Thyroid gland (tissue), 4 donors: ENCODE measurements around the gene NPFFR1. TPM values are rescaled to one million over a fixed set of nuclear protein-coding genes. Genes with fewer than 3 reads are reported as not detected.

ENCODE experiments used
- DNase-seq, 2 donors: peaks; one replicate each; pipeline ENCODE4 v3.0.0-alpha.2; 2019
- H3K27ac ChIP-seq, 3 donors: fragments of 200-600 bp; sonication (generic); 1 replicate in 2 of 3; 2 replicates in 1 of 3; pipeline ENCODE4 v1.5.1; 2016 to 2019; ENCODE audit warnings: mild to moderate bottlenecking in 1 of 3, moderate library complexity in 1 of 3
- H3K27me3 ChIP-seq: fragments of 200-600 bp; sonication (generic); one replicate; pipeline ENCODE4 v1.5.1; 2019
- H3K36me3 ChIP-seq, 2 donors: fragments of 200-600 bp; sonication (generic); one replicate each; pipeline ENCODE4 v1.5.1; 2016 to 2019
- H3K4me1 ChIP-seq, 2 donors: fragments of 200-600 bp; sonication (generic); one replicate each; pipeline ENCODE4 v1.5.1; 2017 to 2019
- H3K4me3 ChIP-seq, 3 donors: fragments of 200-600 bp; sonication (generic); replicated peaks in 1 of 3; 1 replicate in 2 of 3; 2 replicates in 1 of 3; pipeline ENCODE4 v1.5.1; 2016; ENCODE audit warnings: mild to moderate bottlenecking in 1 of 3
- H3K9me3 ChIP-seq: fragments of 200-600 bp; sonication (generic); one replicate; pipeline ENCODE4 v1.5.1; 2017
- CTCF ChIP-seq, 6 experiments: fragments of 200-600 bp in 3 of 6; fragments of 450-650 bp in 3 of 6; sonication (generic) in 3 of 6; IDR thresholded peaks; one replicate each; pipeline ENCODE4 v1.5.1; 2016 to 2019; ENCODE audit warnings: antibody characterized with exemption in 6 of 6, mild to moderate bottlenecking in 2 of 6, inconsistent platforms in 1 of 6, moderate library complexity in 1 of 6
- POLR2A ChIP-seq, 2 donors: fragments of 450-650 bp; IDR thresholded peaks; one replicate each; pipeline ENCODE4 v1.6.1; 2017; ENCODE audit warnings: antibody characterized with exemption in 2 of 2, mild to moderate bottlenecking in 2 of 2, moderate library complexity in 1 of 2
- WGBS, 2 donors: methylation state at CpG; one replicate each; pipeline ENCODE4 v1.1.5; 2017; 5-methylcytosine and 5-hydroxymethylcytosine counted together
- intact Hi-C: fragments of 100-400 bp; cut with DNase I; formaldehyde crosslinking; loops from one replicate; pipeline ENCODE4 v1.15.1; 2023
- total RNA-seq, 4 donors: library from RNA; depleted of rRNA; stranded (reverse); fragments of >200 nt; gene quantifications; one replicate each; pipeline ENCODE4 v1.2.3, GENCODE V29; 2016

The NPFFR1 gene
- total RNA-seq, 4 donors from 2014 or later: under 0.01 to 0.13 (median 0.05) TPM; not detected in 1

- no peaks in the 10 kb centered on the region for H3K36me3 ChIP-seq
- no peaks in the 10 kb centered on the region for H3K27me3 ChIP-seq
- WGBS, 2 donors: 76 to 77% methylated on average over 7 of the region's 9 CpGs
- no peaks in the 10 kb centered on the region for H3K4me1 ChIP-seq
- no peak overlapping the region for H3K27ac ChIP-seq
- no peak for TF ChIP-seq CTCF (IDR thresholded peaks at IDR 0.05)
- TF ChIP-seq POLR2A (IDR thresholded peaks at IDR 0.05): no peak
- intact Hi-C loops: loop anchor here (5.0 kb wide), 1 partner anchor 95 kb away; no protein-coding TSS in a partner anchor
- H3K9me3 ChIP-seq: no peaks in the 10 kb centered on the region
- no peak overlapping the region for H3K4me3 ChIP-seq
- no peak for DNase-seq
Observed at GRCh38 chr10:70267161-70267933, 16.5 kb downstream of the NPFFR1 start.

GRCh38 chr10:70266701-70267100, 17.1 kb downstream of the NPFFR1 start:
- WGBS, 2 donors: 39 to 52% methylated on average over 1 of the region's 1 CpG
- no peaks in the 10 kb centered on the region for H3K36me3 ChIP-seq
- H3K4me1 ChIP-seq: no peaks in the 10 kb centered on the region
- no peaks in the 10 kb centered on the region for H3K9me3 ChIP-seq
- no peak for DNase-seq
- intact Hi-C loops: loop anchor here (5.0 kb wide), 1 partner anchor 96 kb away; no protein-coding TSS in a partner anchor
- TF ChIP-seq CTCF (IDR thresholded peaks at IDR 0.05) (no peak), POLR2A (IDR thresholded peaks at IDR 0.05) (no peak)
- H3K27me3 ChIP-seq: no peaks in the 10 kb centered on the region
- H3K4me3 ChIP-seq: no peak overlapping the region
- H3K27ac ChIP-seq: no peak overlapping the region

GRCh38 chr10:70266056-70266455, 17.7 kb downstream of the NPFFR1 start:
- intact Hi-C loops: loop anchor here (5.0 kb wide), 1 partner anchor 96 kb away; no protein-coding TSS in a partner anchor
- H3K27ac ChIP-seq: no peak overlapping the region
- no peak overlapping the region for H3K4me3 ChIP-seq
- no peaks in the 10 kb centered on the region for H3K9me3 ChIP-seq
- no peak for TF ChIP-seq POLR2A (IDR thresholded peaks at IDR 0.05)
- TF ChIP-seq CTCF (IDR thresholded peaks at IDR 0.05): no peak
- H3K36me3 ChIP-seq: no peaks in the 10 kb centered on the region
- no peaks in the 10 kb centered on the region for H3K27me3 ChIP-seq
- no peak for DNase-seq
- no peaks in the 10 kb centered on the region for H3K4me1 ChIP-seq
- 97 to 98% methylated on average over 7 of the region's 7 CpGs for WGBS, 2 donors

GRCh38 chr10:70265032-70265689, 18.6 kb downstream of the NPFFR1 start:
- H3K4me1 ChIP-seq: no peaks in the 10 kb centered on the region
- no peaks in the 10 kb centered on the region for H3K36me3 ChIP-seq
- no peak overlapping the region for H3K4me3 ChIP-seq
- H3K27me3 ChIP-seq: no peaks in the 10 kb centered on the region
- WGBS, 2 donors: 39 to 49% methylated on average over 8 to 10 of the region's 10 CpGs
- H3K9me3 ChIP-seq: no peaks in the 10 kb centered on the region
- TF ChIP-seq CTCF (IDR thresholded peaks at IDR 0.05) (peak in 4 of 6 experiments; percentile 42 to 54 (median 48)), POLR2A (IDR thresholded peaks at IDR 0.05) (no peak)
- no peak overlapping the region for H3K27ac ChIP-seq
- peak; percentile 40 to 49 for DNase-seq
- intact Hi-C loops: loop anchor here (5.0 kb wide), 1 partner anchor 97 kb away; no protein-coding TSS in a partner anchor

GRCh38 chr10:70260734-70261133, 23.1 kb downstream of the NPFFR1 start:
- H3K27ac ChIP-seq: no peak overlapping the region
- 95 to 96% methylated on average over 3 of the region's 3 CpGs for WGBS, 2 donors

More at GRCh38 chr10:70260734-70261133, 23.1 kb downstream of the NPFFR1 start:
- TF ChIP-seq CTCF (IDR thresholded peaks at IDR 0.05) (no peak), POLR2A (IDR thresholded peaks at IDR 0.05) (no peak)
- no peaks in the 10 kb centered on the region for H3K9me3 ChIP-seq
- intact Hi-C loops: no loop called here
- no peak for DNase-seq
- no peaks in the 10 kb centered on the region for H3K27me3 ChIP-seq
- peaks cover 0 to under 1% of the 10 kb centered on the region in 2 donors for H3K4me1 ChIP-seq
- no peak overlapping the region for H3K4me3 ChIP-seq
- H3K36me3 ChIP-seq: no peaks in the 10 kb centered on the region
